UCSD-AML1 (cell line): ENCODE results near the gene SPSB1.
"Not testable (repeated sequence)": the region's sequence is repeated elsewhere in the genome, so short reads cannot be mapped to it uniquely, and the experiment has no call there.

ENCODE experiments used
- DNase-seq: peaks from one replicate; lab custom pipeline; 2025; ENCODE audit not compliant: unreplicated experiment; lab: John Stamatoyannopoulos, UW

SPSB1 gene

DNA sequence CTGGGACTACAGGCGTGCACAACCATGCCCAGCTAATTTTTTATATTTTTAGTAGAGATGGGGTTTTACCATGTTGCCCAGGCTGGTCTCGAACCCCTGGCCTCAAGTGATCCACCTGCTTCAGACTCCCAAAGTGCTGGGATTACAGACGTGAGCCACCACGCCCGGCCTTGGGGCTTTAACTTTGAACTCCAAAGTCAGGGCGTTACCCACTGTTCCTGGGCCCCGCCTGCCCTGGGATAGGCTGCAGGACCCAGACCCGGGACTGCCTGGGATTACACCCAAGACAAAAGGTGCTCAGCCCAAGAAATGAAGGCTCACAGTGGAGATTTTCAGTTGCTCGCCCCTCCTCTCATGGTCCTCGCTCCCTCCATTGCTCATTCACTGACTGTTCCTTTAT, 92.7 kb downstream of the SPSB1 start:
- DNase-seq = not testable (repeated sequence)

DNA sequence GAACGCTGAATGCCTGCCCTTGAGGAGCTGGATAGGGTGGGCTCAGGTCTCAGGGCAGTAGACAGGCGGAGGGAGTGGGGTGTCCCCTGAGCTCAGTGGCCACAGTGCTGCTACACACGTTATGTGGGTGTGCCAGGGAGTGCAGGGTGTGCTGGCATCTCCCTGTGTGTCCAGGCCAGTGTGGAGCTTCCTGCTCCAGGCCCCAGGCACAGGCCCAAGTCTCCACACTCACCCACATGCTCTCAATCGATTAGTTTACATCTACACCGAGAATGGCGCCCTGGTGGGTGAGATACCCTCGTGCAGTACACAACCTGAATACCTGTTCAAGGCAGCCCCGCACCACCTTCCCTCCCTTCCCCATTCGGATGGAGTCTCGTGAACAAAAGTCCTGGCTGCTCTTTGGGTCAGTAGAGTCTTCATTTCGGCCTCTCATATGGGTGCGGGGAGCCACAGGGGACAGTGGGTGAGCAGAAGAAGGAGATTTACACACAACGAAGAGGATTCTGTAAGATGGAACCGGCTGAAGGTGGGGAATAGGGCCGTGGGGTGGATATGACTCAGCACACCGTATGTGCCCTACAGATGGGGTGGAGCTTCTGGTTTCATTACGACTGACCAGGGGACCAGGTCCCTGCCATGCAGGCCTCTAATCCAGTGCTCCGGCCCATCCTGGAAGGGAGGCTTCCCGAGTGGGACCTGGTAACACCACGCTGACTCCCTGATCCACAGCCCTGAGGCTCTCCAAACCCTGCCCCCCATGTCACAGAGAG, 93.3 kb downstream of the SPSB1 start:
- DNase-seq = no peak

DNA sequence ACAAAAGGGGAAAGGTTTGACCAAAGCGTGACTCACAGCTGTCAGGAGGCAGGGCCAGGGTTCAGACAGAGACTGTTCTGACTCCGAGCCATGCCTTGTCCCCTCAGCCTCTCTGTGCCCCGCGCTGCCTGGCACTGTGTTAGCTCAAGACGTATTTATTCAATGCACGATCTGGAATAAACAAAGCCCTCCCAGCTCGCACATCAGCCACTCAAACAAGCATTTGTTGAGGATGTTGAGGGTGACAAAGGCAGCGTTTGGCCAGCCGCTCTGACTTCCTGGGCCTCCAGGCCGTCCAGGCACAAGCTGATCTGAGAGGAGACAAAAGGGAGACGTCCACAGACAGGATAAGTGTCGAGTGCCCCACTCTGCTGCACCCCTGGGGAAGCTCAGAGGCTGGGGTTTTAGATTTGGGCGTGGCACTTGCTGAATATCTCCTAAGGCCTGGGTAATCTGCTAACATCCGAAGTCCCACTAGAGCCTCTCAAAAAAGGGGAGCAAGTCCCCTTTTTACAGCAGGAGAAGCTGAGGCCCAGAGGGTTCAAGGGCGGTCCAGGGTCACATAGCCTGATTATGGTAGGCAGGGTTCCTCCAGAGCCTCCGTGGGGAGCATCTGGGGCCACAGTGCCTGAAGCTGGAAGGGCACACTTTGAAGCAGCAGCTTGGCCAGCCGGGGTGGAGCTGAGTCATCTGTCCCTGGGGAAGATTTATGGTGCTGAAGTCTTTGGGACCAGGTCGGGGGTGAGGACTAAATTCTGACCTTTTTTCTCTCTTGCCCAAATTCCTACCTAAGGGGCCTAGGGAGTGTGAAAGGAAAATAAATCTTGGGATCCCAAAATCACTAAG, 95.9 kb downstream of the SPSB1 start:
- DNase-seq = no peak

DNA sequence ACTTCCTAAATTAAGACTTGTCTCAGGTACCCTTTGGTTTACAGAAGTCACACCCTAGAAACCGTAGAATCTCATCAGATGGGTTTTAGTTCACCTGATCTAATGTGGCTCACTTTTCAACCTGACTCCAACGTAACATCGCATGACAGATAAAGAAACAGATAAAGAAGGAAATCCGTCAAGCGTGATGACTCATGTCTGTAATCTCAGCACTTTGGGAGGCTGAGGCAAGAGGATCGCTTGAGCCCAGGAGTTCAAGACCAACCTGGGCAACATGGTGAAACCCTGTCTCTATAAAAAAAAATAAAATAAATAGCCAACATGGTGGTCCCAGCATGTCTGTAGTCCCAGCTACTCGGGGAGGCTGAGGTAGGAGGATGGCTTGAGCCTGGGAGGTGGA, 97.3 kb downstream of the SPSB1 start:
- no peak for DNase-seq

DNA sequence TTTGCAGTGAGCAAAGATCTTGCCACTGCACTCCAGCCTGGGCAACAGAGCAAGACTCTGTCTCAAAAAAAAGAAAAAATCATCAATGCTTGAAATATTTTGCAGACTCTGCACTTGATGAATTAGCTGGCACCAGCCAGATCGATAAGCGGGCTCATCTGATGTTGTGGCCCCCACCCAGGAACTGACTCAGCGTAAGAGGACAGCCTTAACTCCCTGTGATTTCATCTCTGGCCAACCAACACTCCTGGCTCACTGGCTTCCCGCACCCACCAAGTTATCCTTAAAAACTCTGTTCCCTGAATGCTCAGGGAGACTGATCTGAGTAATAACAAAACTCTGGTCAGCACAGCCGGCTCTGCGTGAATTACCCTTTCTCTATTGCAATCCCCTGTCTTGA, 98.9 kb downstream of the SPSB1 start:
- DNase-seq = no peak

DNA sequence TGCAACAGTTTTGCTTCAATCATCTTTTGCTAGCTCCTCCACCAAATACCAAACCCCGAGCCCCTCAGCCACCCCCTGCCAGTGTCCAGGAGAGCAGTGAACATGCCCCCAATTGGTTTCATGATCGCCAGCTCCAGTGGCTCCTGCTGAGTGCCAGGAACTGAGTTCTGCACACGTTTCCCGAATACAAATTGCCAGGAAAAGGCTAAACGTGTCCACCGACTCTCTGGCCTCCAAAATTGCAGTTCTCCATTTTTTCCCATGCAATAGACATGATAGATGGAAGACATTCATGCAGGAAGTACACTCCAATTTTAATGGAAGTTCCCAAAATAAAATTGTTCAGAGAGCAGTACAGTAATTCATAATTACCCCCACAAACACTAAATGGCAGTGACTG, 101.3 kb downstream of the SPSB1 start:
- no peak for DNase-seq

DNA sequence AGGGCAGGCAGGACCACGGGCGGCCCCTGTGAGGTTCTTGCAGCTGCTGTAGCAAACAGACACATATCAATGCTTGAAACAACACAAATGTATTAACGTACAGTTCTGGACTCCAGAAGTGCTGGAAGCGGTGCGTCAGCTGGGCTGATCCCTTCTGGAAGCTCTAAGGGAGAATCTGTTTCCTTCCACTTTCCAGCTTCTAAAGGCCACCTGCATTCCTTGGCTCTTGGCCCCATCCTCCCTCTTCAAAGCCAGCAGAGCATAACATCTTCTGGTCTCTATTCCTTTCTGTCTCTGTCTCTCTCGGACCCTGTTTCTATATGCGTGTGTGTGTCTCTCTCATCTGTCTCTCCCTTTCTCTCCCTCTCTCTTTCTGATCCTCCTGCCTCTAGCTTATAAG, 102.3 kb downstream of the SPSB1 start:
- DNase-seq = no peak

DNA sequence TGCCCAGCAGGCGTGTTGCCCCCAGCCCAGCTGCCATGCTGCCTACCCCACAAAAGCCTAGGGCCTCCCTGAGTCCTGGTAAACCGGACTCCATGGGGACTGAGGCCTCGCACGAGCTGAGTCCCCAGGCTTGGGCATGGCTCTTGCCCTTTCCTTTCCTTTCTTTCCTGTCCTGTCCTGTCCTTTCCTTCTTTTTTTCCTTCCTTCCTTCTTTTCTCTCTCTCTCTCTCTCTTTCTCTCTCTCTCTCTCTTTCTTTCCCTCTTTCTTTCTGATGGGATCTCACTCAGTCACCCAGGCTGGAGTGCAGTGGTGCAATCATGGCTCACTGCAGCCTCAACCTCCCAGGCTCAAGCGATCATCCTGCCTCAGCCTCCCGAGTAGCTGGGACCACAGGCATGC, 104.4 kb downstream of the SPSB1 start:
- DNase-seq = no peak

DNA sequence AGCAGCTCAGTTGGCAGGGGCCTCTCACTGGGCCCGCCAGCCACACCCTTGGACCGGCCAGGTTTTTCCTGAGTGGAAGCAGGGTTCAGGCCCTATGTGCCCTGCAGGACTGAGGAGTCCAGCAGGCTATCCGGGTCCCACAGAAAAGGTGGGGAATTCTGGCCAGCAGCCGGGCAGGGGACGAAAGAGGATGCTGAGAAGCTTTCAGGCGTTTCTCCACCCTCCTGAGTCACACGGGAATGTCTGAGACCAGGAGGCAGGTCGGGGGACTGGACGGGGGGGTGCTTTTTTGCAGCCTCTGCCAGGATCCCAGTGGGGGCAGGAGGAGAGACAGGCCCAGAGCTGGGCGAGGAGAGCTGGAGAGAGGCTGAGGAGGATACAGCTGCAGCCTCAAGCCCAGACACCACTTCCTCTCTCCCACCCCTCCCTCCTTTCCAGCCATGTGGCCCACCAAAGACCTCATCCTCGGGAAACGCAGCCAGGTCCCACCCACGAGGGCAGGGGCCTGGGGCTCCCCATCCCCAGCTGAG, 105.4 kb downstream of the SPSB1 start:
- peak; percentile 37 for DNase-seq

DNA sequence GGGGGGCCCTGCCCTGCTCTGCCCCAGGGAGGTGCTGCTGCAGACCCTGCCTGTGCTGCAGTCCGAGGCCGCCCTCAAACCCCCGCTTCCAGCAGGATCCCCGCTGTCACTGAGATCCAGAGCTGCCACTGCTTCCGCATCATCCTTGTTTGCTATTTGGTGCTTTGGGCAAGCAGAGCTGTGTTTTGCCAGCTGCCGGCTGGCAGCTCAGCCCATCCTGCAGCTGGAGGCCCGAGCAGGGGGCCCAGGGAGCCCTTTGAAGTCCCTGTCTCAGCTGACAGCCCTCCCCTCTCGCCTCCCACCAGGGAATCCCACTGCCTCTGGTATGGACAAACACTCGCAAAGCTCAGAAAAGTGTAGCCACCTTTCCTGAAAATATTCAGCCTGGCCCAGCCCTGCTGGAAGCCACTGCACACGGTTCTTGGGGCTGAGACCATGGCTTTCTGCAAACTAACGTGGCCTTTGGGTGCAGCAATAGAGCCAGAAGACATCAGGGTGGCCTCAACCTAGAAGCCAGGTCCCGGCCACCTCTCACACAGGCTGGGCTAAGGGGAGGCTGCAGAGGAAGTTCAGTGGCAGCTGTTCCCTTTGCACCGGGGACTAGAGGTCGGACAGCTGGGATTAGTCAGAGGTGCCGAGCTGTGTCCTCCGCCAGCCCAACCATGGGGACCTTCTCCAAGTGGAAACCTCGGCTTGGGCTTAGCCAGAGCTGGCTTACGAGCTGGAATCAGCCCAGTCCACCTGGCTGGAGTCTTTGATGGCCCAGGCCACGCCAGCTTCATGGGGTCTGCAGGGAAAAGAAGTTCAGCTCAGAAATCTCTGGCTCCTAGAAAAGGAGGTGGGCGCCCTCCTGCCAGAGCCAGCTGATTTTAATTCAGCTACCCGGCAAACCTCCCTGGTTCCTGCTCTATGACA, 107.1 kb downstream of the SPSB1 start:
- DNase-seq = peak; percentile 56

DNA sequence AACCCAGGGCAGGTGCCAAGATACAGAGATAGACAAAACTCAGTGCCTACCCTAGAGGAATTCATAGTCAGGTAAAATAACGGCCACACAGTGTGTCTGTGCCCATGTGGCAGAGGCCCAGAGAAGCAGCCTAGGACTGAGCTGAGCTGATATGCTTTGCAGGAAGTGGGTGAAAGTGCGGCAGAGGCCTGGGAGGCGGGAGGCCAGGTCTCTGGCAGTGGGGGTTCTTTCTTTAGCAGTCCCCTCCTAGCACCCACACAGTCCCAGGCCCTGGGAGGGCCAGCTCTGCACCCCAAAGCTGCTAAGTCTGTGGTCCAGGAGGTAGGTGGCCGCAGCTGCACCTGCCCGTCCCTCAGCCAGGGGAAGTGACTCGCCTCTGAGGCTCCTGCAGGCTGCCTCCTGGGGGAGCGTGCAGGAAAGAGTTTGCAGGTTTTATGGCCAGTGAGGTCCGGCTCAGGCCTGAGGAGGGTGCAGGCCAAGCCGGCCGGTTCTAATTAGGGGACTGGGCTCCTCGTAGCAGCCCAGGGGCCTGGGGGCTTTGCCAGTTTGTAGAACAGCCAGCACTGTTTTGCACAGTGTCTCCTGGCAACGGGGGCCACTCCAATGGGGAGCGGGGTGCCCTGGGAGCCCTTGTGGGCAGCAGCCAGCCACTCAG, 107.9 kb downstream of the SPSB1 start:
- DNase-seq = peak; percentile 50

DNA sequence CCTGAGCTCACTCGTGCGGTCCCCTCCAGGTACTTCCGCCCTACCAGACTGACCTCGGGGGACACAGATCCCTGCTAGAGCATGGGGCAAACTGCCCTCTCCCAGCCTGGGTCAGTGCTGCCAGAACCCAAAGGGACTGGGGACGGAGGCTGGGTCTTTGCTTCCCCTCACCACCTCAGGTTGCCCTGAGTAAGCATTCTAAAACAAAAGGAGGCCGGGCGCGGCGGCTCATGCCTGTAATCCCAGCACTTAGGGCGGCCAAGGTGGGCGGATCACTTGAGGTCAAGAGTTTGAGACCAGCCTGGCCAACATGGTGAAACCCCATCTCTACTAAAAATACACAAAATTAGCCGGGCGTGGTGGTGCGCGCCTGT, 108.4 kb downstream of the SPSB1 start:
- DNase-seq = no peak

DNA sequence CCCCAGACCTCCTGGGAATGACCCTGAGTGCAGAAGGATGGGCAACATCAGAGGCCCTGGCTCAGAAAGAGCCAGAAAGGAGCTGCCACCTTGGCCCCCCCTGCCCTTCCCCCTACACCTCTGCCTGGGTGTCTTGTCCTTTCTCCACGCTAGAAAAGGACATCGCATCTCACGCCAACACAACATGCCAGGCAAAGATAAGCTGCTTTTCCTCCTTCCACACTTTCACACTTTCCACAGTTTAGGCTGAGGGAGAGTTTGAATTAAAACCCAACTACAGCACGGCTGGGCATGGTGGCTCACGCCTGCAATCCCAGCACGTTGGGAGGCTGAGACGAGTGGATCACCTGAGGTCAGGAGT, 109.5 kb downstream of the SPSB1 start:
- DNase-seq = no peak

DNA sequence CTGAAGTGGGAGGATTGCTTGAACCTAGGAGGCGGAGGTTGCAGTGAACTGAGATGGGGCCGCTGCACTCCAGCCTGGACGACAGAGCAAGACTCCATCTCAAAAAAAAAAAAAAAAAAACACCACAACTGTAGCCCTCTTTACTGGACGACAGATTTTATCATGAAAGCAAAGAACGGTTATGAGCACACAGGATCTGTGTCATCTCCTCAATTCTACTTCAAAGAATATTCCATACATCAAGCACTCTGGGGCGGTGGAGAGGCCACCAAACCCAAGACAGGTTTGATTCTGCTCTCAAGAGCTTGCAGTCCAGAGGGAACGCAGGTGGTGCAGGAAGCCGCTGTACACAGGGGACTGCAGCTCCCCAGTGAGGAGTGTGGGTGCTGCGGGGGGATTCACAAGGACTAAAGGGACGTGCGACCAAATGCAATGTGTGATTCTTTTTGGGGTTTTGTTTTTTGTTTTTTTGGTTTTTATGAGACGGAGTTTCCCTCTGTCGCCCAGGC, 110.1 kb downstream of the SPSB1 start:
- no peak for DNase-seq

DNA sequence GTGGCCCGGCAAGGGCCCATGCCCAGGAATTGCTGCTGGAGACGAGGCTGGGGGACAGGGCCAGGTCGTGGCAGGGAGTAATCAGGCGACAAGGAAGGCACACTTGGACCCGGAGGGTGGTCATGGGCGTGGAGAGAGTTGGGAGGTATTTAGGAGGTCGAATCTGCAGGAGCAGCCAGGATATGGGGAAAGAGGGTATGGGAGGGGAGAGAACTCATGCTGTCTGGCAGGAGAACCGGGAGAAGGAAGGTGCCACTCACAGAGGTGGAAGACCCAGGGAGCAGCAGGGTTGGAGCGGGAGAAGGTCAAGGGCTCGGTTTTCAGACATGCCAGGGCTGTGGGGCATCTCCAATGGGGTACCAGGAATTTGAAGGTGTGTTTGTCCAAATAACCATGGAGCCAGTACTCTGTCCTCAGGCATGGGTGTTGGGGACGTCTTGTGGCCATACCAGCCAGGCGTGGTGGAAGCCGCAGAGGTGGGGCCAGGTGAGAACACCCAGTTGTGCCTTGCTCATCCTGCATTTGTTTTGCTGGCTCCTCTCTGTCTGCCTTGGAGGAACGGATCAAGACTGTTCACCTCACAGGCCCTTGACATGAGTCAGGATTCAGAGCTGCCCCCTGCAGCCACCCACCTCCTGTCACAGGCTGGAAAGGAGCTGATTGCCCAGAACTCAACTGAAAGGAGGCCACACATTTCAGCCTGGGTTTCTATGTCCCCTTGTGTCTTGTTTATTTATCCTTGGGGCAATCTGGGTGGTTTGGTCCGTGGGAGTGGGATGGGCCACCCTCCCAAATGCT, 111.6 kb downstream of the SPSB1 start:
- no peak for DNase-seq

DNA sequence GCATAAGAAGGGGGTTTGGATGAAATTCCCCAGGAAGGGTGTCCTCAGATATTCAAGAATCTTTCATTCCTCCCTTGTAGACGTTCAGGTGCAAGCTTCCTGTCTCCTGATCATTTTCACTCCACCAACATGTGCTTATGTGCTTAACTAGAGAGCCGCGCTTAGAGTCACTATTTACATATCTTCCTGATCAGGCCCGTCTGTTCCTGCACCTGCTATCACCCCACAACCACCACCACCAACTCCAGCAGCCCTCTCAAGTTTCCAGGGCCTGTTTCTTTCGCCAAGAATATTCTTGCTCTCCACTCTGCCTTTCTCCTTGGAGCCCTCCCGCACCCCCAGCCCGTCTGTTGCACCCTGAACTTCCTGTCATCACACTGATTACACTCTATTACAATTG, 113.4 kb downstream of the SPSB1 start:
- no peak for DNase-seq

DNA sequence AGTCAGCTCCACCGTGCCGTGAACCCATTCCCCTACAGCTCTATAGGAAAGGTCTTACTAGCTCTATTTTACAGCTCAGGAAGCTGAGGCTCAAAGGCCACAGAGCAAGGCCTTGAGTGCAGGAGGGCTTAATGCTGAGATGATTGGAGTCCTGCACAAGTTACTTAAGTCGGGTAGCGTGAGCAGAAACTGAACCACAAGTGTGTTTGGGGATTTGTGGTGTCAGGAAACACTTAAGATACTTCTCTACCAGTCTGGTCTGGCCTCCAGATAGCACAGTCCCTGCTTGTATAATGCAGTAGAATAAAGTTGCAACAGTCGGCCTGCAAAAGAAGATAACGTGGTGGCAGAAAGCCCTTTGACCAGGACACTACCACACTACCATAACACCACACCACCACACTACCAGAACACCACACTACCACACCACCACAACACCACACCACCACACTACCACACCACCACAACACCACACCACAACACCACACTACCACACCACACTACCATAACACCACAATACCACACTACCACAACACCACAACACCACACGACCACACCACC, 118.1 kb downstream of the SPSB1 start:
- peak; percentile 57 for DNase-seq

DNA sequence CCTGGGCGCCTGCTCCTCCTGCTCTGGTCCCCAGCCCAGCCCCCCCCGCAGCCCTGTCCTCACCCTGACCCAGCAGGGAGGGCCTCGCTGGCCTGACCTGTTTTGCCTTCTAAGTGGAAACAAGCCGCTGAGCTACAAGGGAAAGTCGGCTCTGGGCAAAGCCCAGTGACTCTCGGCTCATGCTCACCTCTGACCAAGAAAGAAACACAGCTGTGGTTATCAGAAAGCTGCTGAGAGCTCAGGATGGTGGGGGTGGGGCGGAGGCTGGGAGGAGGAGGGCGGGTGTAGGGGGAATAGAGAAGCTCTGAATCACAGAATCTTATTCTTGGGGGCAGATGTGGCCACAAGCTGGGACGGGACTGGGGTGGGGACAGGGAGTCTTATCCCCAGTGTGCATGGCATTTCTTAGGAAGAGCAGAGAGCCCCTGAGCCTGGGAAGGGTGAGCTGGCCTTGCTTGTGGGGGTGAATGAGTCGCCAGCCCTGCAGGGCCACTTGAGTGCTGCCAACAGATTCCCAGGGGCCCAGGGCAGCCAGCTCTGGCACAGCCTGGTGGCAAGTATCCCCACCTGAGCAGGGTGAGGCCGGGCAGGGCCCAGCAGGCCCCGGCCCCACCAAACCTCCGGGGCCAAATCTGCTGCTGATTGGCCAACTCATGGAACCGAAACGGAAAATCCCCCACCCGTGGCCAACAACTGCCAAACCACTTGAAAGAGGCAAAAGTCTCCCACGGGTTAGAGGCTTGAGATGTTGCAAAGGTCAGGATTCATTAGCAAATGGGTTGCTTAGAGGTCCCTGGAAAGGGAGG, 120.6 kb downstream of the SPSB1 start:
- DNase-seq = no peak

DNA sequence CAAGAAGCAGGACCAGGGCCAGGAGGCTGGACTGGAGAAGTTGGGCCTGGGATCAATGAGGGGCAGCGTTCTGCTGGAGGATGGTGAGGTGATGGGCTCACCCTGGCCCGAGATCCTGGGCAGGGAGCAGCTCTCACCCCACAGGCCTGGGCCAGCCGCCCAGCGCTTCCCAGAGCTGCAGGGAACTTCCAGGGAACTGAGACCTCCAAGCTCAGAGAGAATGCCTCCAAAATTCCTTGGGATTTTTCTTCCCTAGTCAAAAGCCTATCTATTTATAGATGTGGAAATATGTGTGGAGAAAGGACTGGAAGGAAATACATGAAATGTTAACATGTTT, 121.2 kb downstream of the SPSB1 start:
- DNase-seq = no peak
